Endothelial cell of umbilical vein (primary cell): Measurements from ENCODE around the gene ATP6V1E1. TPM values are rescaled to one million over a fixed set of nuclear protein-coding genes. Genes with fewer than 3 reads are reported as not detected.

ENCODE experiments used
- BruUV-seq: library from RNA; stranded (reverse); fragments of 400-500 nt; replicated peaks from 2 replicates; lab custom pipeline; 2021; lab: Mats Ljungman, UMichigan
- CTCF ChIA-PET: fragments of 300-600, 350-600 bp; sonication (Branson Sonifier 250); formaldehyde crosslinking; loops from one replicate; lab custom pipeline; 2021; ENCODE audit warnings: antibody characterized with exemption, inconsistent platforms; lab: Charles Lee
- POLR2A ChIA-PET: fragments of 300-600, 350-600 bp; sonication (Branson Sonifier 250); formaldehyde crosslinking; loops from one replicate; lab custom pipeline; 2021; ENCODE audit warnings: antibody characterized with exemption, inconsistent platforms; lab: Charles Lee
- DNase-seq: peaks from one replicate; pipeline ENCODE4 v3.0.0-alpha.2; 2011; ENCODE audit warnings: low read depth, low spot score
- FAIRE-seq: peaks from 2 replicates; lab custom pipeline; 2011; peaks lifted over from hg19 to GRCh38; lab: Jason Lieb, UNC
- H2AFZ ChIP-seq: 2 replicates; pipeline ENCODE4 v1.6.0; 2012; ENCODE audit warnings: low read depth, low read length, control low read depth, inconsistent platforms
- H3K27ac ChIP-seq: 2 replicates; pipeline ENCODE4 v1.5.1; 2011; ENCODE audit warnings: low read depth, mild to moderate bottlenecking, control low read depth, low read length, moderate library complexity; ENCODE audit not compliant: insufficient read depth
- H3K27me3 ChIP-seq, 2 experiments: 2 replicates each; pipeline versions ENCODE4 v1.6.0 to v1.6.1; 2011; ENCODE audit warnings: low read length in 2 of 2, mixed read lengths in 1 of 2; ENCODE audit not compliant: control insufficient read depth in 2 of 2, insufficient read depth in 2 of 2
- H3K36me3 ChIP-seq, 2 experiments: 2 replicates in 1 of 2; 3 replicates in 1 of 2; pipeline ENCODE4 v1.5.1; 2011; ENCODE audit warnings: low read length in 2 of 2, mild to moderate bottlenecking in 1 of 2, moderate library complexity in 1 of 2; ENCODE audit not compliant: control insufficient read depth in 2 of 2, insufficient read depth in 2 of 2; ENCODE audit errors: extremely low read depth in 1 of 2
- H3K4me1 ChIP-seq: 3 replicates; pipeline ENCODE4 v1.5.1; 2011; ENCODE audit warnings: mild to moderate bottlenecking, low read length; ENCODE audit not compliant: control insufficient read depth, insufficient read depth; ENCODE audit errors: extremely low read depth
- H3K4me2 ChIP-seq: 2 replicates; pipeline ENCODE4 v1.6.1; 2011; ENCODE audit warnings: low read length, control low read depth, mixed read lengths; ENCODE audit not compliant: insufficient read depth
- H3K4me3 ChIP-seq, 3 experiments: fragments of 200-600 bp in 1 of 3; sonication (generic), shearing (Covaris generic) in 1 of 3; replicated peaks in 1 of 3; 2 replicates each; pipeline ENCODE4 v1.5.1; 2011 to 2016; ENCODE audit warnings: control low read depth in 3 of 3, low read length in 3 of 3, mild to moderate bottlenecking in 2 of 3, inconsistent platforms in 1 of 3, low read depth in 1 of 3, moderate library complexity in 1 of 3; ENCODE audit not compliant: insufficient read depth in 1 of 3
- H3K79me2 ChIP-seq: 2 replicates; pipeline ENCODE4 v1.6.0; 2012; ENCODE audit warnings: low read length, inconsistent platforms; ENCODE audit not compliant: control insufficient read depth, insufficient read depth
- H3K9ac ChIP-seq: replicated peaks from 2 replicates; pipeline ENCODE3; 2011; ENCODE audit warnings: low read length, control low read depth; ENCODE audit not compliant: insufficient read depth; ENCODE audit errors: extremely low read depth
- H3K9me1 ChIP-seq: replicated peaks from 3 replicates; pipeline ENCODE4 v1.6.0; 2011; ENCODE audit warnings: mild to moderate bottlenecking, low read length; ENCODE audit not compliant: control insufficient read depth, insufficient read depth; ENCODE audit errors: extremely low read depth
- H3K9me3 ChIP-seq: replicated peaks from 2 replicates; pipeline ENCODE4 v1.5.1; 2012; ENCODE audit warnings: low read length, inconsistent platforms; ENCODE audit not compliant: control insufficient read depth, insufficient read depth
- H4K20me1 ChIP-seq: replicated peaks from 2 replicates; pipeline ENCODE3; 2011; ENCODE audit warnings: mild to moderate bottlenecking, low read length; ENCODE audit not compliant: control insufficient read depth, insufficient read depth; ENCODE audit errors: extremely low read depth
- CTCF ChIP-seq, 2 donors: IDR thresholded peaks; 1 replicate in 1 of 2; 2 replicates in 1 of 2; pipeline ENCODE4 v1.5.1; 2011; ENCODE audit warnings: low read length in 2 of 2, mild to moderate bottlenecking in 2 of 2, moderate library complexity in 2 of 2, control low read depth in 1 of 2, inconsistent platforms in 1 of 2, low read depth in 1 of 2; ENCODE audit not compliant: insufficient read depth in 1 of 2; ENCODE audit errors: extremely low read depth in 1 of 2
- EZH2 ChIP-seq: IDR thresholded peaks from 2 replicates; pipeline ENCODE4 v1.6.1; 2012; ENCODE audit warnings: borderline replicate concordance, low read depth, mild to moderate bottlenecking, moderate library complexity, low read length, inconsistent platforms; ENCODE audit not compliant: severe bottlenecking
- FOS ChIP-seq: IDR thresholded peaks from 2 replicates; pipeline ENCODE4 v1.6.1; 2011; ENCODE audit warnings: mild to moderate bottlenecking, low read length, moderate library complexity, borderline replicate concordance; ENCODE audit not compliant: insufficient read depth
- GATA2 ChIP-seq: IDR thresholded peaks from 2 replicates; pipeline ENCODE4 v1.7.0; 2011; ENCODE audit warnings: low read depth, mild to moderate bottlenecking, moderate library complexity, mixed read lengths, low read length; ENCODE audit not compliant: insufficient read length, insufficient read depth
- JUN ChIP-seq: IDR thresholded peaks from 2 replicates; pipeline ENCODE4 v1.6.1; 2011; ENCODE audit warnings: borderline replicate concordance, low read depth; ENCODE audit not compliant: insufficient read length, insufficient read depth
- MAX ChIP-seq: IDR thresholded peaks from 2 replicates; pipeline ENCODE4 v1.6.1; 2011; ENCODE audit not compliant: insufficient read depth, insufficient read length
- MYC ChIP-seq: IDR thresholded peaks from one replicate; pipeline ENCODE4 v1.6.1; 2011; ENCODE audit warnings: mild to moderate bottlenecking, low read depth, low read length
- POLR2A ChIP-seq: IDR thresholded peaks from 2 replicates; pipeline ENCODE4 v1.6.1; 2012; ENCODE audit warnings: low read depth, mild to moderate bottlenecking, control low read depth, low read length
- POLR2AphosphoS5 ChIP-seq: IDR thresholded peaks from 2 replicates; pipeline ENCODE4 v1.6.1; 2012; ENCODE audit warnings: low read depth, mild to moderate bottlenecking, control low read depth, low read length, moderate library complexity; ENCODE audit not compliant: insufficient read depth
- dilution Hi-C: fragments of 300-500 bp; cut with MboI; formaldehyde crosslinking; loops from one replicate; pipeline ENCODE4 v1.15.0; 2019; ENCODE audit warnings: low sequenced_read_pairs; ENCODE audit not compliant: extremely low pct_ligation_motif_present
- intact Hi-C: fragments of 100-400 bp; cut with micrococcal nuclease; formaldehyde crosslinking; loops from one replicate; pipeline ENCODE4 v1.10.0; 2022
- polyA plus RNA-seq, 4 experiments: library from polyadenylated mRNA; depleted of rRNA in 3 of 4; stranded (reverse) in 3 of 4; unstranded in 1 of 4; fragments of >200 nt; gene quantifications; 2 replicates each; pipeline versions ENCODE4 v1.2.1 to v1.2.3, GENCODE V29; 2011 to 2012; ENCODE audit warnings: missing spikeins in 1 of 4
- total RNA-seq: library from RNA; stranded (reverse); gene quantifications from 2 replicates; pipeline ENCODE4 v1.2.3, GENCODE V29; 2021

ATP6V1E1 gene
- total and polyA plus RNA-seq, 2 donors (not counting 3 experiments of a cell fraction or from before 2014, with no cell fraction given) = 95.2 to 113 TPM

- FAIRE-seq (no peak), DNase-seq (no peak)
- Histone ChIP-seq H3K9me3 (no peaks in the 10 kb centered on the region), H2AFZ (no peak overlapping the region), H3K9me1 (no peaks in the 10 kb centered on the region), H3K4me2 (no peak overlapping the region), H3K9ac (no peak overlapping the region), H3K4me3 (no peak overlapping the region), H4K20me1 (no peaks in the 10 kb centered on the region), H3K4me1 (no peaks in the 10 kb centered on the region), H3K27me3 (no peaks in the 10 kb centered on the region), H3K27ac (no peak overlapping the region), H3K36me3 (peaks cover 12 to 16% of the 10 kb centered on the region in 2 experiments), H3K79me2 (no peaks in the 10 kb centered on the region)
- BruUV-seq = no TSS peak
- CTCF ChIA-PET = interaction anchor here (1.1 to 2.3 kb wide), 3 partner anchors 9 to 12 kb away, joined by 3 to 7 read pairs (median 6); no protein-coding TSS in a partner anchor
- no peak for TF ChIP-seq EZH2
- TF ChIP-seq MAX = no peak
- no peak for TF ChIP-seq CTCF (IDR thresholded peaks at IDR 0.05; ENCODE audit: extremely low read depth in 1 of 2, insufficient read depth in 1 of 2, low read depth in 1 of 2, low read length in 2 of 2)
- no peak for TF ChIP-seq JUN
- TF ChIP-seq GATA2 = no peak
- no peak for TF ChIP-seq FOS
- TF ChIP-seq POLR2A = no peak
- TF ChIP-seq MYC = no peak
- TF ChIP-seq POLR2AphosphoS5 = no peak
- dilution Hi-C loops = no loop called here
- POLR2A ChIA-PET = no interaction called here
- intact Hi-C loops = no loop called here
Observed at GRCh38 chr22:17588606-17589005, 39.9 kb downstream of the ATP6V1E1 start.
